NCI-H460 (cell line): Measurements from ENCODE around the gene GAST. TPM values are rescaled to one million over a fixed set of nuclear protein-coding genes. Genes with fewer than 3 reads are reported as not detected.
"Not testable (repeated sequence)": the region's sequence is repeated elsewhere in the genome, so short reads cannot be mapped to it uniquely, and the experiment has no call there.

Experiments
- DNase-seq: peaks from one replicate; pipeline ENCODE4 v3.0.0-alpha.2; 2016; ENCODE audit warnings: low read depth; ENCODE audit errors: extremely low read depth
- total RNA-seq: library from RNA; depleted of rRNA; stranded (reverse); fragments of >200 nt; shearing (Covaris generic); gene quantifications from 2 replicates; pipeline ENCODE4 v1.2.3, GENCODE V29; 2014

Gene GAST
- total RNA-seq, 1 experiment from 2014 or later: not detected

DNA sequence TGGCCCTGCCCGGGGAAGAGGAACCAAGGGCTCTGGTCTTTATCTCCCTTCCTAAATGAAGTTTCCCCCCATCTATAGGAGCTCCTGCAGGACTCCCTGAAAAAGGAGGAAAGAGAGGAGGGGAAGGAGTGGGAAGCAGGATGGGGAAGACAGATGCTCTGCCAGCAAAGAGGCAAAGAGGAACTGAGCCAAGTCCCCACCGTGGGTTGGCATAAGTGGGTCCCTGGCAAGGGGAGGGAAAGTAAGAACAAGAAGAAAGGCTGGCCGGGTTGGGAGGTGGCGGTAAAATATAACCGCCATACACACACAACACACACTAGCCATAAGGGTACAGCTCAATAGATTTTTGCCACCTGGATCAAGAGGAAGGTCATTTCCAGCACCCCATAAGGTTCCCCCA, 29.5 kb upstream of the GAST start:
- no peak for DNase-seq

DNA sequence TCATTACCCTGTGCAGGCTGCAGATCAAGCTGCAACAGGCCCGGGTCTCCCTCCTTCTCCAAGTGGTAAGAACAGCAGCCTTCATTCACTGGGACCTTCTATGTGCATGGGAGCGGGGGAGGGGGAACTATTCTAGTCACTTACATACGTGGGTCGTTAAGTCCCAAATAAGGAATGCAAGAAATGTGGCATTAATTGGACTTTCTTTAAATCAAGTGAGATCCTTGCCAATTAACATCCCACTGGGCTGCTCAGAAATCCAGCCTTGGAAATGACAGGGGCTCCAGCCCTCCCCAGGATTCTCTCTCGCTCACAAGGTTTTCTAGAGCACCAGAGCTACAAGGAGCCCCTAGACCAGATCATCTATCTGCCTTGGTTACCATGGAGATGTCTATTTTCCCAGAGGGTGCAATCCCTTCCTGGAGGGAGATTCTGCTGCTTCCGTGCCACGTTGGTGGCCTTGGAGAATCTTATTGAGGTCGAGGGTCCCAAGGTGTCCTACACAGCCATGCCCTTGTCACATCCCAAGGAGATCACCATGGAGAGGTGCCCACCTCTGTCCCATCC, 28.6 kb upstream of the GAST start:
- DNase-seq: no peak

DNA sequence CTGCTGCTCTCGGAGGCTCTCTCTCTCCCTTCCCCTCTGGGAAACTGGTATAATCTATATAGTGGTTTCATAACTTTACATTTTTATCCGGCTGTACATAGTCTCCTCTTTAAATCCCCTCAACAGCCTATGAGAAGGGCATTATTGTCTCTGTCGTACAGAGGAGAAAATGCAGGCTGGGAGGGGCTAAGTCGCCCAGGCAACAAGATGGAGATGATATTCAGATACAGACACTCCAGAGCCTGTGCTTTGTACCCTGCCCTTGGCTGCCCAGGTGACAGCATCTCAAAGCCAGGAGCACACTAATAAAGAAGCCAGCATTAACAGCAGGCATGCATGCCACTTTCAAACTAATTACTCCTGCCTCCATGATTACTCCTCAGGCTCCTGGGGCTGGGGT, 28.1 kb upstream of the GAST start:
- DNase-seq: no peak

DNA sequence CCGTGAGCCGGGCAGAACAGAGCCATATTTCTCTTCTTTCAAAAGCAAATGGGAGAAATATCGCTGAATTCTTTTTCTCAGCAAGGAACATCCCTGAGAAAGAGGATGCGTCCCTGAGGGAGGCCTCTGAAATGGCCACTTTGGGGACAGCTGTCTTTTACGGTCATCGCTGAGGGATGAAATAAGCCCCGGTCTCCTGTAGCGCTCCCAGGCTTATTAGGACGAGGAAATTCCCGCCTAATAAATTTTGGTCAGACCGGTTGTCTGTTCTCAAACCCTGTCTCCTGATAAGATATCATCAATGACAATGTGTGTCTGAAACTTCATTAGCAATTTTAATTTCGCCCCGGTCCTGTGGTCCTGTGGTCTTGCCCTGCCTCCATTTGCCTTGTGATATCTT, 26.4 kb upstream of the GAST start:
- not testable (repeated sequence) for DNase-seq

DNA sequence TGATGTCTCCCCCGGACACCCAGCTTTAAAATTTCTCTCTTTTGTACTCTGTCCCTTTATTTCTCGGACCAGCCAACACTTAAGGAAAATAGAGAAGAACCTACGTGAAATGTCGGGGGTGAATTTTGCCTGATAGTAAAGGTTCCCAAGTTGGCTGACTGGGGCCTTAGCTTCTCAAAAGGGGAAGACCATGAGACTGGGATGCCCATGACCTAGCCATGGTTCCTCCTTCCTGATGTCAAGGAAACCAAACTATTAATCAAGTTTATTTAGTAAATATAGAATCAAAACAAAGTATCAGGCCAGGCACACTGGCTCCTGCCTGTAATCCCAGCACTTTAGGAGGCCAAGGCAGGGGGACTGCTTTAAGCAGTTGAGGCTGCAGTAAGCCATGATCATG, 25.9 kb upstream of the GAST start:
- no peak for DNase-seq

DNA sequence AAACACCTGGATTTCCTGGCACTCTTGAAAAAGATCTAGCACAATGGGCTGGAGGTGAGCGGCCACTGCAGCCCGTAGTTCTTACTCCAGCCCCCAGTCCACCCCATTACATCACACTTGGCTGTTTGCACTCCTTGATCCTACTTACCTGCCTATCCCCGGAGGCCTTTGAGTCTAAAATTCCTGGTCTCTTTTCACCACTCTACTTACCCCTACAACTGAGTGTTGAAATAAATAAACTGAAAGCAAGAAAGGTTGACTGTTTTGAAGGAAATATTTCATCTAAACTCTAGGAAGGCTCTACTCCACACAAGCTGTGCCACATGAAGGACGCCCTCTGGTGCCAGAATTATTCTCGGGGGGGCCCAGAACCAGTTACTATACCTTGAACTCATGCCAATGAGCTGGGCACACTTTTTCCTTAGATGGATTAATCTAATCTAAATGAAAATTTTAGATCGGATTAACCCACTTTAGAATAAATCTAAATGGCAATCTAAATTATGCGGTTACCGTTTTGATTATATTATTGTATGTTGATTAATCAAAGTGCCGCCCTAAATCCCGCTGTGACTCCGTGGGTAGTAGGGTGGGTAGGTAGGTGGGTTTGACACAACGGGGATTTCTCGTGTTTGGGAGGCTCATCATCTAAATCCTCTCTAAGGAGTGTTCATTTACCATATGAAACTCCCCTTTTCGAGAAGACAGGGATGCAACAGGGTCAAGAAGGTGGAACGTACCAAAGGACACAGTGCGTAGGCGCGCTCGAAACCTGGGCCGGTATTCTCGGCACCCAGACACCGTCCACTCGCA, 24.1 kb upstream of the GAST start:
- peak; percentile 72 for DNase-seq

DNA sequence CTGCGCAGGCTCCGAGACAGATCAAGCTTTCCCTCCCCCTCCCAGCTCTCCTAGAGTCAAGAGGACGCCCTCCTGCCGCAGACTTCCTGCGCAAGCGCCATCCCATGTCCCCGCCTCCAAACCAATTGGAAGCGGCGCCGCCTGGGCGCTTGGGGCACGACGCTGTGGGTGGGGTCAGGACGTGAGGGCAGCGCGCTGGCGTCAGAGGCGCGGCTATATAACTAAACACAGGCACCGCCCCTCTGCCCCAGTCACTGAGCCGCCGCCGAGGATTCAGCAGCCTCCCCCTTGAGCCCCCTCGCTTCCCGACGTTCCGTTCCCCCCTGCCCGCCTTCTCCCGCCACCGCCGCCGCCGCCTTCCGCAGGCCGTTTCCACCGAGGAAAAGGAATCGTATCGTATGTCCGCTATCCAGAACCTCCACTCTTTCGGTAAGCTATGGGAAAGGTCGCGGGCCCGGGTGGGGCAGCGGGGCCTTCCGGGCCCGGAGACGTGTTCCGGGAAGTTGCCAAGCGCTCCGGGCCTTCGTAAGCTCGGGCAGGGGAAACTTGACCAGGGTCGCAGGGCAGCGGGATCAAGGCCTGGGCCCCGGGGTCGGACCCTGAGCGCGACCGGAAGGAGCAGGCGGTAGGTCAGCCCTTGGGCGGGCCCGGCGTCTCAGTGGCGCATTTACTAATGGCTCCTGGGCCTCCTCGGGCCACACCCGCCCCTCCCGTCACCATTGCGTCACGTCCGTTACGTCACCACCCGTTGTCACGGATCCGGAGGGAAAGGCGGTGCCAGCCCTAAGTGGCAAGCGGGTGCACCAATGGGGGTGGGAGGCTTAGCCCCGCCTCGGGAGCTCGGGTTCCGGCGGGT, 23.3 kb upstream of the GAST start, which contains the start of gene EIF1:
Gene EIF1, plus strand, starts transcription at position 245 of the 856 bp plus-strand sequence. Its CDS starts 154 bp downstream, at position 399.
- peak; percentile 100 for DNase-seq

DNA sequence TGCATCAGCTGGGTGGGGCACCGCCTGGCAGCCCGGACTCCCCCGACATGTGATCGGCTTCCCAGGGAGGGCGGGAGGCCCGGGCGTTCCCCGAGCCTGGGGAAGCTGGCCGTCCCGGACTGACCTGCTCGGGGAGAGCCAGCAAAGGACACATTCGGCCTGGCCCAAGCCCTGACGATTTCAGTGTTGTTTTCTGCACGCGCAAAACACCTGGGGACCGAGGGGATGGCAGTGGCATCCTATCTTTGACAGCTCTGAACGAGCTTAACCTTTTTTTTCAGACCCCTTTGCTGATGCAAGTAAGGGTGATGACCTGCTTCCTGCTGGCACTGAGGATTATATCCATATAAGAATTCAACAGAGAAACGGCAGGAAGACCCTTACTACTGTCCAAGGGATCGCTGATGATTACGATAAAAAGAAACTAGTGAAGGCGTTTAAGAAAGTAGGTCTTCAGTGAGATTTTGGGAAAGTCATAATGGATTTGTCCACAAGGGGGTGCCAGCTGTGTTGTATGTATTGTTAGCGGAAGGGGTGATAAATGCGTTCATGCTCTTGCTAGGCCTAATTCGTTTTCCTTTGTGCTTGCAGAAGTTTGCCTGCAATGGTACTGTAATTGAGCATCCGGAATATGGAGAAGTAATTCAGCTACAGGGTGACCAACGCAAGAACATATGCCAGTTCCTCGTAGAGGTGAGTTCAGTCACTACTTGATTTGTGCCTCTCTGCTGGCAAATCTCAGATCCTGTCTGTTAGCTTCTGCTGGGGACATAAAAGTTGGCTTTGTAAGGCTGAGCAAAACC, 22.4 kb upstream of the GAST start:
- DNase-seq: peak; percentile 63

DNA sequence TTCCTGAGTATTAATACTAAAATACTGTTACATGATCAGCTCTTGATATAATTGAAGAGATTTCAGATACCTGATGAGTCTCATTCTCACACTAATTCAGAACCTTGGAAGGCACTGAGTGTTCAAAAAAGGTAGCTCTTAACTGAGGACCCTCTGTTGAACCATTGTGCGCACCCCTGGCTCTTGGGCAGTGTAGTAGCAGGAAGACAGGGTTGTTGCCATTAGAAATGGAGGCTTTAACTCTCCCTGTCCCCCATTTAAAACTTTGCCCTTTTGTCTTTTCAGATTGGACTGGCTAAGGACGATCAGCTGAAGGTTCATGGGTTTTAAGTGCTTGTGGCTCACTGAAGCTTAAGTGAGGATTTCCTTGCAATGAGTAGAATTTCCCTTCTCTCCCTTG, 21.6 kb upstream of the GAST start:
- DNase-seq: no peak

DNA sequence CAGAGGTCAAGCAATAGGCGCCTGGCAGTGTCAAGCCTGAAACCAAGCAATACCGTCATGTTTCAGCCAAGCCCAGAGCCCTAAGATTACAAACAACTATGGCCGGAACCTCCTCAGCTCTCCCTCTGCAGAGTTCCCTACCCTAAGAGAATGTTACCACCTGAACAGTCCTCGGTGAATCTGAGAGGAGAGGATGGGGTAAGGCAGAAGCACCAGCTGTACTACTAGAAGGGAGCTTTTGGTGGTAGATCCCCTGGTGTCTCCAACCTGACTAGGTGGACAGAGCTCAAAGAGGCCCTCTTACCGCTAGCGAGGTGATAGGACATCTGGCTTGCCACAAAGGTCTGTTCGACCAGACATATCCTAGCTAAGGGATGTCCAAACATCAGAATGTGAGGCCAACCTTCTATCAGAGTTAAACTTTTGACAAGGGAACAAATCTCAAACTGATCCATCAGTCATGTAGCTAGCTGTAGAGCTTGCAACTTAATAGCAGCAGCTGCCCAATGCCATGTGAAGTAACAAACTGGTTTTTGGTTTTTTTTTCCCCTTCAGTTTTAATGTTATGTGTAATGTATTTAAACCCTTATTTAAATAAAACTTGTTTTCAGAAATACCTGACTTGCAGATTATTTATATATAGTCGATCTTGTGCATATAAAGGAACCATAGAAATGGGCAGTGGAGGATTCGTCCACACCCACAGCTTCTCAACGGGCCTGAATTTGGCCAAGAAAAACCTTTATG, 20.9 kb upstream of the GAST start:
- no peak for DNase-seq

DNA sequence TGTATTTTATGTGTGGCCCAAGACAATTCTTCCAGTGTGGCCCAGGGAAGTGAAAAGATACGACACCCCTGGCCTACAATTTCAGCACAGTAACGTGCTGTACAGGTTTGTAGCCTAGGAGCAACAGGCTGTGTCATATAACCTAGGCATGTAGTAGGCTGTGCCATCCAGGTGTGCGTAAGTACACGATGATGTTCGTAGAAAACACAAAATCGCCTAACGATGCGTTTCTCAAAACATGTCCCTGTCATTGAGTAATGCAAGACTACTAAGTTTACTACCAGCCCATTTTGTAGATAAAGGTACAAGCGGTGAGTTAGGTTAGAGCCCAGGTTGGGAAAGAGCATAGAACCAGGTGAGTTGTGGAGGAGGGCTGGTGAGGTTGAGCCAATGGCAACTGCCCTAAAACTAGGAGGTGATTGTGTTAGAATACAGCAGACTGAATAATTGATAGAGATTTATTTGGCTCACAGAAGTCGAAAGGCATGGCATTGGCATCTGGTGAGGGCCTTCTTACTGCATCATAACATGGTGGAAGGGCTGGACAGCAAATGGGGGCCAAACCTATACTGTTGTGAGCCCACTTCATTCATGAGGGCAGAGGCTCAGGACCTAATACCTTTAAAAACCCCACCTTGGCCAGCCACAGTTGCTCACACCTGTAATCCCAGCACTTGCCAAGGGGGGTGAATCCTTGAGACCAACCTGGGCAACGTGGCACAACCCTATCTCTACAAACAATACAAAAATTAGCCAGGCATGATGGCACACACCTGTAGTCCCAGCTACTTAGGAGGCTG, 19.2 kb upstream of the GAST start:
- DNase-seq: no peak

DNA sequence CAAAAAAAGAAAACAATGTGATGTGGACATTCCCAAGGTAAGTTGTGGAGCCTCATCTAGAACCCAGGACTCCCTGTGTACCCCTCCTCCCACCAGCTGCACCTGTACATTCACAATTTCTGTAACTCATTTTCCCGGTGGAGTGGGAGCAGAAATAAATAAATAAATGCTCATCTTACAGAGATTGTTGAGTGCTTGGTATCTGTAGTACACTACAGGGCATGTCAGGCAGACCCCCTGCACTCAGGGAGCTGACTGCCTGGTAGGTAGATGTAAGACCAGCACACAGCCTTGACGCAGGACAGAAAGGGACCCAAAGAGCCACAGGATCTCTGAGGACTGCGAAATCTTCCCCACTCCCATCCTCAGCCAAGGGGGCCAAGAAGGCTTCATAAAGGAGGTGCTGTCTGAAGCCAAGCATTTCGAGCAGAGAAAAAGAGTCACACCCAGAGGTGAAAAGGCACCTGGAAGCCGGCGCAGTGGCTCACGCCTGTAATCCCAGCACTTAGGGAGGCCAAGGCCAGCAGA, 16.9 kb upstream of the GAST start:
- DNase-seq: no peak

DNA sequence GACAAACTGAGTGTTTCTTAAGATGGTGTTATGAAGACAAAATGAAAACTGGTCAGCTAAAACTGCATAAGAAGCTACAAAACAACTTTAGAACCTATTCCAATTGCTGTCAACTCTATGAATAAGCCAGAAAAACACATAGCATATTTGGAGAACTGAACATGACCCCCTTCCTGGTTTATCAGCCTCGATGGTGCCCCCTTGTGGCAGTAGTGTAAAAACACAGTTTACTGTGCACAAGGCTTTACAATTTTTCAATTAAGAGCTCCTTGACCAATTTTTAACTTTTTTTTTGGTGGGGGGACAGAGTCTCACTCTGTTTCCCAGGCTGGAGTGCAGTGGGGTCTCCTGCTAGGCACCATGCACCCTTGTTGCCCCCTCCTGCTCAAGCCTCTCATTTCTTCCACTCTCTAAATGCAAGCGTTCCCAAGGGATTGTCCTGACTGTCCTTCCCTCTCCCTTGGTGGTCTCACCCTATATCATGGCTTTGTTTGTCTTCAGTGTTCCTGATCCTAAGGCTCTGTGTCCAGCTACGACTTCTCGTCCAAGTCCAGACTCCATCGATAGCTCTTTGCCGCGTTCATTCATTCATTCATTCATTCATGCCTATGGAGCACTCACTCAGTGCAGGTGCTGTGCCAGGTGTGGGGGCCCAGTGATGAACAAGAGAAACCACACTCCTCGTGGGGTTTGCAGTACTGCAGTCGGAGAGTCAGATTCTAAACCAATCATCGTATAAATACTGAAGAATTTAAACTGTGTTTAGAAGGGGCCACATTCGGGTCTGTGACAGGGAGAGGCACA, 16.0 kb upstream of the GAST start:
- DNase-seq: peak; percentile 85

DNA sequence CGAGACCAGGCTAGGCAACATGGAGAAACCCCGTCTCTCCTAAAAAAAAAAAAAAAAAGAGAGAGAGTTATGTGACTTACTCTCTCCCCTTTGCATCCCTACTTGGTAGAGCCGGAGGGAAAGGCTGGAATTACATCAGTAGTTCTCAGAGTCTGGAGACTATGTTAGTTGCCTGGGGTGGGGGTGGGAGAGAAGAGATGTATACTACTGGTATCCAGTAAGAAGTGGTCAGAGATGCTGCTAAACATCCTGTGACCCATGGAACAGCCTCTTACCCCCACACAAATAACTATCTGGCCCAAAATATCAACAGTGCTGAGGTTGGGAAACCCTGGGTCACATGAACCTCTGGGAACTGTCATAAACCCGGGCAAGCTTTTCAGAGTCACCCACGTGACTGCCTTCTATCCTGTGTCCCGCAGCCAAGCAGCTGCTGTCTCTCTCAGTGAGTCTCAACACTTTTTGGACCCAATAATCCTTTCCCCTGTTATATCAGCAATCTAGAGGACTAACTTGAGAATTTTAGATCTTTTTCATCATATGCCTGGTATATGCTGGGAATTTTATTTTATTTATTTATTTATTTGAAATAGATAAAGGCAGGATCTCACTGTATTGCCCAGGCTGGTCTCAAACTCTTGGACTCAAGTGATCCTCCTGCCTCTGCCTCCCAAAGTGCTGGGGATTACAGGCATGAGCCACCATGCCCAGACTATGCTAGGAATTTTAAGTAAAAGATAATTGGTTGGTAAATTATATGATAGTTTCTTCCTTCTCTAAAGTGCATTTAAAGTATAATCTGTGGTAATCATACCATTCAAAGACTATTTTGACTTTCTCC, 14.8 kb upstream of the GAST start:
- no peak for DNase-seq

DNA sequence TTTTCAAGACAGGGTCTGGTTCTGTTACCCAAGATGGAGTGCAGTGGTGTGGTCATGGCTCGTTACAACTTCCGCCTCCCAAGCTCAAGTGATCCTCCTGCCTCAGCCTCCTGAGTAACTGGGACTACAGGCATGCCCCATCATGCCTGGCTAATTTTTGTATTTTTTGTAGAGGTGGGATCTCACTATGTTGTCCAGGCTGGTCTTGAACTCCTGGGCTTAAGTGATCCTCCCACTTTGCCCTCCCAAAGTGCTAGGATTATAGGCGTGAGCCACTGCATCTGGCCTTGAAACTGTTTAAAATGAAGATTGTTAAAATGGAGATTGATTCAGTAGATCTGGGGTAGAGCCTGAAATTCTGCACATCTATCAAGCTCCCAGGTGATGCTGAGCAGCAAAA, 11.3 kb upstream of the GAST start:
- not testable (repeated sequence) for DNase-seq

DNA sequence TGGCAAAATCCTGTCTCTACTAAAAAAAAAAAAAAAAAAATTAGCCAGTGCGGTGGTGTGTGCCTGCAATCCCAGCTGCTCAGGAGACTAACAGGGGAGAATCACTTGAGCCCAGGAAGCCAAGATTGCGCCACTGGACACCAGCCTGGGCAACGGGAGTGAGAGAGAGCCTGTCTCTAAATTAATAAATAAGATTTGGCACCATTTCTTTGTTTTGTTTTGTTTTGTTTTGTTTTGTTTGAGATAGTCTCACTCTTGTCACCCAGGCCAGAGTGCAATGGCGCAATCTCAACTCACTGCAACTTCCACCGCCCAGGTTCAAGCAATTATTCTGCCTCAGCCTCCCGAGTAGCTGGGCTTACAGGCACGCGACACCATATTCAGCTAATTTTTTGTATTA, 9.4 kb upstream of the GAST start:
- DNase-seq: no peak
